ENCODE results near the gene HDAC4.

The HDAC4 gene

DNA sequence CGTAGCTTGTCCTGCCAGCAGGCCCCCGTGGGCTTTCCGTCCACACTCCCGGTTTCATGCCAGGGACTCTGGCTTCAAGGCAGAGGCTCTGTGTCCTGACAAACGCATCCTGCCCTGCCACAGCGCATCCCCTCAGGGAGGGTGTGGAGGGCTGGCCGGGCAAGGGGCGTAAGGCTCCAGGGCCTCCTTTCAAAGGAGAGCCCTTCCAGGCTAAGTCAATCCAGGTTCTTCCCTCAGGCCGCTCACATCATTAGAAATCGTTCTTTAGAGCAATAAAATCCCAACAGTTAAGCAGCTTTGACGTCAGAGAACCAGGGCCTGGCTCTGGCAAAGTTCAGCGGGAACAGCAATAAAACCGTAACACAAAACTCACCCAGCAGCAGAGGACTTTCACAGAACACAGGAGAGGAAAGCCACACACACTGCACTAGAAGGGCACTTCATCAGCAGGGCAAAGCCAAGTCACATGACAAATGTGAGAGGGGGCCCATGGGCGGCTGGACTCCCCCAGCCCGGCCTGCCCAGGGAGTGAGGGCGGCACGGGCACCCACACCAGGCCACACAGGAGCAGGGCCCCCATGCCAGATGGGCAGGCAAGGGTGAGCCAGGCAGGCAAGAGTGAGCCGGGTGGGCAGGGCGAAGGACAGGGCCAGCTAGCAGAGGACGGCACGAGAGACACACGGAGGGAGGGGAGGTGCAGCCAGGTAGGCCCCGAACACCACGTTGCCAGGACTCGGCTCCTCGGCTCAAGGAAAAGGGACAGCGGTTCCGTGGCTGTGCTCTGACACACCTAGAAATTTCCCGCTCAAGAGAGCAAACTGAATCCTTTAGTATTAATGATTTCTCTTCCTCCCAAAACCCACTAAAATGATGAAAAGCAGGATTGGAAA is 52.0 kb downstream of the HDAC4 start:
- DNase-seq (ENCODE audit: low spot score) = no peak

DNA sequence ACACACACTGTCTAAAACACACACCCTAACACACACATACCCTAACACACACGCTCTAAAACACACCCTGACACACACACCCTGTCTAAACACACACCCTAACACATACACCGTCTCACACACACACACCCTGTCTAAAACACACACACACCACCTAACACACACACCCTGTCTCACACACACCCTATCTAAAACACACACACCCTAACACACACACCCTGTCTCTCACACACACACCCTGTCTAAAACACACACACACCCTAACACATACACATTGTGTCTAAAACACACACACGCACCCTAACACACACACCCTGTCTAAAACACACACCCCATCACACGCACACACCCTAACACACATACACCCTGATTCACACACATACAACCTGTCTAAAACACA is 54.1 kb downstream of the HDAC4 start:
- no peak for DNase-seq (ENCODE audit: low spot score)

DNA sequence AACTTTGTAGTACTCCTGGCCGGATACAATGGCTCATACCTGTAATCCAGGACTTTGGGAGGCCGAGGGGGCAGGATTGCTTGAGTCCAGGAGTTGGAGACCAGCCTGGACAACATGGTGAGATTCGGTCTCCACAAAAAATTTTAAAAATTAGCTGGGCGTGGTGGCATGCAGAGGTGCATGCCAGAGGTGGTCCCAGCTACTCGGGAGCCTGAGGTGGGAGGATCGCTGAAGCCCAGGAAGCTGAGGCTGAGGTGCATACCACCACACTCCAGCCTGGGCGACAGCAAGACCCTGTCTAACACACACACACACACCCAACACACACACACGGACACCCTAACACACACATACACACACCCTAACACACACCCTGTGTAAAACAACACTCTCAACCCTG is 55.6 kb downstream of the HDAC4 start:
- DNase-seq (ENCODE audit: low spot score) = no peak

- no peak for DNase-seq (ENCODE audit: low spot score)
These were observed 56.0 kb downstream of the HDAC4 start for GRCh38 chr2:239344857-239345216.

GRCh38 chr2:239343946-239344856 is 56.6 kb downstream of the HDAC4 start:
- no peak for DNase-seq (ENCODE audit: low spot score)

DNA sequence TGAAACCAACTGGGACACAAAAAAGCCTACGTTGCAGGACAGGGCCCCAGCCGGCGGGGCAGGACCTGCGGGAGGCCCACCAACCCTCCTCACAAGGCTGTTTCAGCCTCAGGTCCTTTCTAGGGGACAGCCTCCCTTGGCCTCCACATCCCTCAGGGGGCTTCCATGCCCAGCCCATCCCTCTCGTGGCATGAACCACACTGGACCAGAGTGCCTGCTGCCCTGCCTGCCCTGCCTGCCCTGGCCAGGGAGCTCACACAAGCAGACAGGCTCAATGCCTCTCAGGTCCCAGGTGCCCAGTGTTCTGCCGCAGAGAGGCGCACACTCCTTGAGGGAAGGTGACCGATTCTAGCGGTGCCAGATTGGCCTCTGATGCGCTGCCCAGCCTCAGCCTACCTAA is 57.4 kb downstream of the HDAC4 start:
- DNase-seq (ENCODE audit: low spot score) = no peak

- no peak for DNase-seq (ENCODE audit: low spot score)
These were observed 59.0 kb downstream of the HDAC4 start for GRCh38 chr2:239341840-239342239.

DNA sequence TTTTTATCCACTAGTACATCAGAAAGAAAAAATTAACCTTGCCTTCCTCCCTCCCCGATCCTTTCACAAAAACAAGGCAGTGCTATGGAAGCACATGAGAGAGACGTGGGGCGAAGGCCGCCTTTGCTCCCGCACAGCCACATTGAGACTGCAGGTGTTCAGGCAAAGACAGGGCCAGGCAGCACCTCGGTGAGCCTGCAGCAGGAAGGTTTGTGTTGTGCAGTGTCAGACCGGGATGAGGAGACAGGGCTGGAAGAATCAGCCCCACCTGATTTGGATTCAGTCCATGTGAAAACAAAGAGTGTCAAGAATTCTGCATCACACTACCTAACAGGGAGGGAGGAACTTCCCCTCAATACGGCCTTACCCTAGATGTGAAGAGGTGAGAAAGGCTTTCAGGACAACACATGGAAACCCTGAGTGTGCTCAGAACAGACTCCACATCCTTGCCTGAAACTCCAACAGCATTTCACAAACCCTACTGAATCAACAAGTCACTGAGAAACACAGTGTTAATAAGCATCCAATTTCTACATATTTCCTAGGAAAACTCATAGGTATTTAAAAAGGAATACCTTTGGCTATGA is 59.6 kb downstream of the HDAC4 start:
- no peak for DNase-seq (ENCODE audit: low spot score)

DNA sequence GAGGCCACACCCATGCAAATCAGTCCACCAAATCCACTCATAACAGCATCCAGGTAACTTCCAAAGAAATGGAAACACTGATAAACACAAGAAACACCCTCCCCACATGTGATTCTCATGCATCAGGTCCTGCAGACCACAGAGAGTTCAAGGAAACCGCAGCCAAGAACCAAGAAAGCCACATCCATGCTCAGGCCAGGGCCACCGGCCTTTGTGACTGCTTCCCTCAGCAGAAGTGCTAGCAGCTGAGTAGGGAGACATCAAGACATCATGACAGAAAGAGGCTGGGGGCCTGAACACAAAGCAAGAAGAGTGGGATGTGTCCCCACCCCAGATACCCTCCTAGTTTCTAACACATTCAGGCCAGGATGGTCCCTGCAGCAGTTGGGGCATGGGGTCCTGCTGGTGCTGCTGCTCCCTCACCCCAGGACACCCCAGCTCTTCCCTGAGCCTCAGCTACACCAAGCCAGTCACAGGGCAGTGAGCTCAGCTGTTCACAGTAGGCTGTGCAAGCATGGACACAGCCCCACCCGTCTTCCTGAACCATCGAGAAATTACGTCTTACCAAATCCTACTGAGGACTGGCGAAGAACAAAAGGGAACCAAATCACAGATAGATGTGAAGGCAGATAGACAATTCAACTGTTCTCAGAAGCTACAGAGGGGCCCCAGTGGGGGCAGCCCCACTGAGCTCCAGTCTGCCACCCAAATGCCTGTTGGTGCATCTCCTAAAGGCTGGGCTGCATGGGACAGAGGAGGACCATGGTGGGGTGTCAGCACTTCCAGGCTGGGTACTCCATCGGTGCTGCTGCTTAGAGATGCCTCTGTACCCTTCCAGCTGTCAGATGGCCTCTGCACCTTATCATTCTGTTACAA is 60.9 kb downstream of the HDAC4 start:
- DNase-seq (ENCODE audit: low spot score) = no peak

GRCh38 chr2:239339241-239339640 is 61.6 kb downstream of the HDAC4 start:
- DNase-seq (ENCODE audit: low spot score) = no peak

DNA sequence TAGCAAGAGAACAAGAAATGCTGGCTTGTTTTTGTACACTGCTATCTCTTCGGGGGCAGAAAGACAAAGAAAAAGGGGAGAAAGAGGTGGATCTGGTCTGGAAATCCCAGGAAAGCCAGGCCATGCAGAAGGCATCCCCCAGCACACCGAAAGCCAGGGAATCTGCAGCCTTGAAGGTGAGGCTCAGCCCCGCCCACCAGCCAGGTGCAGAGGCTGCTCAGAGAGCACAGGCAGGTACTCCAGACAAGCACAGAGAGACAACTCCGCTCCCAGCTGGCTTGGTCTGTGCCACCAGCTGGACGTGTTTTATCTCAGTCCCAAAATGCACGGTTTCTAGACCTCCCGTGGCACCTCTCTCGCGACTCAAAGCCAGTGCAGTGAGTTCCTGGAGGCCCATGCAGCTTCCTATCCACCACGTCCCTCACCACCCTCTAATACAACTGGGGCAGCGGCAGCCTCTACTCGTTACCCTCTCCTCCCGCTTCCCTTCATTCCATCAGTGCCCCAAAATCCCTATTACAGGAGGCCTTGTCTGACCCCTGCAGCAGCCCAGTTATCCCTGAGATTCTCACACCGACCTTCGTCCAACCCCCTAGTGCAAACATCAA is 62.8 kb downstream of the HDAC4 start:
- no peak for DNase-seq (ENCODE audit: low spot score)

GRCh38 chr2:239337122-239337876 is 63.5 kb downstream of the HDAC4 start:
- DNase-seq (ENCODE audit: low spot score) = no peak

GRCh38 chr2:239331560-239331959 is 69.3 kb downstream of the HDAC4 start:
- DNase-seq (ENCODE audit: low spot score) = no peak

DNA sequence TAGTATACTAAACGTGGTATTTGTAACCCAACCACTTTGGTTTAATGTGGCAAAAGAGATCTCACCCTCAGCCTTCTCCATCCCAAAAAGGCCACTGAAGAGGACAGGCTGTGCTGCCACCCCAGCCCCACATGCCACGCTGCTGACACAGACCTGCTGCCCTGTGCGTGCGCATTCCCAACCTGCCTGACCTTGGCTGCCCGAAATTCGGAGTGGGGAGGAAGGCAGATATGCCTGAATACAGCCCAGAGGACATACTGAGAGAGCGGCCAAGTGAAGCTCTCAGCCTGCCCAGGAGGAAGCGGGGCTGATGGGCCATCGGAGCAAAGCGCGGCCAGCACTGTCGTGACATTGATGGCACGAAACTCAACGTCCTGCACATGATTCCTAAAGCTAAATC is 70.0 kb downstream of the HDAC4 start:
- no peak for DNase-seq (ENCODE audit: low spot score)

DNA sequence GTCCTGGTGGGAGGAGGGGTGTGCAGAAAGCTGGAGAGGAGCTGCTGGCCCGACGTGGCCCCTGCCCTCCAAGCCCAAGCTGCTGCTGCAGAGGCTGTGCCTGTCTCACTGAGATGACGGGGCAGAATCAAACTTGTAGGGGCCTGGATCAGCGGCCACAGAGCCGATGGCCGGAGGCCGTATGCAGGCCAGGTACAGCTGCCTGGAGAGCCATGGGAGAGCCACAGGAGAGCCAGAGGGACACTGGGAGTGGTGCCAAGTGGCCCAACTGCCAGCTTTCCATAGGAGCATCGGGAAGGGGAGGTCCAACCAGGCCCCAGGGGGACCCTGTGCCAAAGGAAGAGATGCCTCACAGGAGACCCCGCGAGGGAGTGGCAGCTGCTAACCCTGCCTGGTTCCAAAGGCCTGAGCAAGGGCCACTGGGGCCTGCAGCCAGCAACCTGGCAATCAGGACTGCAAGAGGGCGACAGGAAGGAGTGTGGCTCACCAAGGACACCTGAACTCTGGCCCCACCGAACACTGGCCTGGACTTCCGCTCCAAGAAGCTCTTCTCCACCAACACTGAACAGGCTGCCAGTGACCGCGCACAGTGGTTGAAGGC is 70.7 kb downstream of the HDAC4 start:
- no peak for DNase-seq (ENCODE audit: low spot score)

DNA sequence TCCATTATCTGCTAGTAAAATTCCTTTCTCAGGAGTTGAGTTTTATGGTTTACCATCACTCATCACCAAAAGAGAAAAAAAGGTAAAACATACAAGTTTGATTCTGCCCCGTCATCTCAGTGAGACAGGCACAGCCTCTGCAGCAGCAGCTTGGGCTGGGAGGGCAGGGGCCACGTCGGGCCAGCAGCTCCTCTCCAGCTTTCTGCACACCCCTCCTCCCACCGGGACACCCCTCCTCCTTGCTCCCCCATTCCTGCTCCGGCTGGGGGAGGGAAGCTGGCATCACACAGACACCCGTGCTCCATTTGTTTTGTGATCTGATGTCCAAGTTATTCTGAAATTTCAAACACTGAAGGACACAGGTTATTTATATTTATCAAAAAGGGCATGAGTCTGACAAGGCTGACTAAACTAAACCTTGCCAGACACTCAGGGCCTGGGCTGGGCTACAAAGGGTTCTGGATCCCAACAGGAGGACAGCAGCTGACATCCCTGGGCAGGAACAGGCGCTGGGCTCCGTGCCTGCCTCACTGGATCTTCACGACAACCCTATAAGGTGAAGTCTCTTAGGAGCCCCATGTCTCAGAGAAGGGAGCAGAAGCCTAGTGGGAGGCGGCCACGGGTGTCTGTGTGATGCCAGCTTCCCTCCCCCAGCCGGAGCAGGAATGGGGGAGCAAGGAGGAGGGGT is 71.4 kb downstream of the HDAC4 start:
- DNase-seq (ENCODE audit: low spot score) = no peak

DNA sequence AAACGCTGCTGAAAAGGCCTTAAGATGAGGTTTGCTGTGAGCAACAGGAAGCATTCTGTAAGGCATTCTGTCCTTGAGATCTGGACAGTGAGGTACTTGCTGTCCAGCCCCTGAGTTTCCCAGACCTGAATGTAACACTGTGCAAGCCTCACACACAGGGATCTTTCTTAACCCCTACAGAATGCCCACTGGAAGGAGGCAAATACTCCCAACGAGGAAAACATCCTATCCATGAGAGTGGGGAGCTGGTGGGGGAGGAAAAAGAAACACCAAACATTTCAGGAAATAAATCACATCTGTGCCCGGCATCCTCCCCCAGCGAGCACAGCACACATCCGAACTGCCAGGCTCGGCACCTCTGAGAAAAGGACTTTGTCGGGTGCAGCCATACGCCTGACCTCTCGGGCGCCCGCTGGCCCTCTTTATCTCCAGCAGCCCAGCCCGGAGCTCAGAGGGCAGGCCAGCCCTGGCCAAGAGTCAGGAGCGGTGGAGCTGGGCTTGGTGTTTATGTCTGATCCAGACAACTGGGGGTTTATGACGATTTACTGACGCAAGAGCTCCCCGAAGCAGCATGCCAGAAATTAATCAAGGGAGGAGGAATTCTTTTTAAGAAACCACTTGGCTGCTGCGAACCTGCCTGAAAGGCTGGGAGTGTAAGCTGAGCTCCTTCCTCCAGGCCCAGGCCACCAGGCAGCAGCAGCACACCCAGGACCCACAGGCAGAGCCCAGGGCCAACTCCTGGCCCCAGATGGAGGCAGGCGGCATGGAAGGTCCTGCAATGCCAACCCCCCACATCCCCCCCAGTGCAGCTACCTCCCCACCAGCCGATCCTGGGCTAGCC is 72.2 kb downstream of the HDAC4 start:
- no peak for DNase-seq (ENCODE audit: low spot score)

DNA sequence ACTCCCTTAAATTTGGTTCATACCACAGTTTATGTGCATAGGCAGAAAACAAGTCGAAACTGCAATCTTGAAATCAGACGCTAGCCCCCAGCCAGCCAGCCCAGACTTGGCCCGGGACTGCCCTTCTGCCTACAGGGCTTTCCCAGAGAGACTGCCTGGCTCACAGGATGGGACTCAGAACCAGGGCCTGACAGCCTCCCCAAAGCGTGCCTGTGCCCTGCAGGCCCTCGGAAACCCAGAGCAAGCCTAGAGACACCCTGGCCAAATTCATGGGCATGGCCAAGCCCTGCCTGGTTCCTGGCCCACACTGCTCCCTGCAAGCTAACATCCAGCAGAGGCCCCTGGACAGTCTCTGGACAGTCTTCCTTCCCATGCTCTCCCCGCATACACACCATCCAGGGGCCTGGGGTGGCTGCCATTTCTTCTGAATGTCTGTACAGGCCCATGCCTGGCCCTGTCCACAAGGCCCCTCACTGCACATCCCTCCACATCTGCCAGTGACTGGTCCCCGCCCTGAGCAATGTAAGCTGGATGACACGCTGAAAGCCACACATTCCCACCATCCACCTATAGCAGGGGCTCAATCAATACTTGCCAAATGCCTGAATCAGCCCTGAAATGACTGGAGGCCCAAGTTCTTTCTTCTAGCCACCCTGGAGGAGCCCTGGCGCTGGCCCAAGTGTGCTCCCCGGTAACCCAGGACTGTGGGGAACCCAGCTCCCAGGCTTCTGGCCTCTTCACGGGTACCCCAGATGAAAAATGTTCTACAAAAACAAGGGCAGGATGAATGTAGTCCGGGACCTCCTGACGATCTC is 73.1 kb downstream of the HDAC4 start:
- no peak for DNase-seq (ENCODE audit: low spot score)
